K562 (cell line): ENCODE measurements around the gene BEST1. TPM values are rescaled to one million over a fixed set of nuclear protein-coding genes. Genes with fewer than 3 reads are reported as not detected.

Experiments
- ATAC-seq: fragments of 200-7000 bp; cut with Tn5 transposase; 3 replicates; pipeline ENCODE4 v1.9.1; 2020; ENCODE audit warnings: moderate library complexity
- BruUV-seq: library from RNA; stranded (reverse); fragments of 400-500 nt; replicated peaks from 2 replicates; lab custom pipeline; 2021; lab: Mats Ljungman, UMichigan
- CTCF ChIA-PET: fragments of 300-600 bp; formaldehyde crosslinking; extraction: SDS; loops from one replicate; lab custom pipeline; 2021; ENCODE audit warnings: low intra/inter-chr PET ratio; lab: Yijun Ruan, JAX
- POLR2A ChIA-PET: fragments of 300-600, 350-650 bp; sonication (Branson Sonifier 250); formaldehyde crosslinking; extraction: SDS; loops from one replicate; lab custom pipeline; 2021; ENCODE audit warnings: antibody characterized with exemption, inconsistent platforms; lab: Yijun Ruan, JAX
- DNase-seq, 4 experiments: peaks; one replicate each; pipeline versions ENCODE4 v3.0.0 to v3.0.0-alpha.2; 2011 to 2018; ENCODE audit warnings: low spot score in 3 of 4, mixed read lengths in 3 of 4; ENCODE audit errors: extremely low read depth in 1 of 4
- FAIRE-seq: peaks from 2 replicates; lab custom pipeline; 2011; peaks lifted over from hg19 to GRCh38; lab: Jason Lieb, UNC
- H2AFZ ChIP-seq: 2 replicates; pipeline ENCODE4 v1.6.0; 2011; ENCODE audit warnings: low read depth, low read length, control low read depth, inconsistent platforms
- H3K27ac ChIP-seq: fragments of 200-600 bp; 3 replicates; pipeline ENCODE4 v1.8.0; 2011; ENCODE audit warnings: low read depth, mild to moderate bottlenecking, control low read depth, inconsistent platforms, low read length, moderate library complexity, mixed read lengths; ENCODE audit errors: extremely low read depth
- H3K27me3 ChIP-seq, 2 experiments: fragments of 300-600 bp in 1 of 2; 2 replicates in 1 of 2; 3 replicates in 1 of 2; pipeline versions ENCODE4 v1.6.0 to v1.8.0; 2011; ENCODE audit warnings: inconsistent platforms in 2 of 2, low read length in 2 of 2, mild to moderate bottlenecking in 1 of 2, mixed read lengths in 1 of 2, moderate library complexity in 1 of 2; ENCODE audit not compliant: control insufficient read depth in 2 of 2, insufficient read depth in 2 of 2
- H3K36me3 ChIP-seq: fragments of 300-600 bp; 3 replicates; pipeline ENCODE4 v1.8.0; 2011; ENCODE audit warnings: mild to moderate bottlenecking, low read length, inconsistent platforms; ENCODE audit not compliant: control insufficient read depth, insufficient read depth
- H3K4me1 ChIP-seq, 2 experiments: fragments of 200-600 bp in 1 of 2; replicated peaks in 1 of 2; 2 replicates in 1 of 2; 3 replicates in 1 of 2; pipeline versions ENCODE4 v1.5.1 to v1.8.0; 2011; ENCODE audit warnings: inconsistent platforms in 2 of 2, low read length in 2 of 2, mild to moderate bottlenecking in 1 of 2, mixed read lengths in 1 of 2, moderate library complexity in 1 of 2; ENCODE audit not compliant: control insufficient read depth in 2 of 2, insufficient read depth in 2 of 2
- H3K4me2 ChIP-seq: 2 replicates; pipeline ENCODE4 v1.6.1; 2011; ENCODE audit warnings: low read length, control low read depth, inconsistent platforms, mixed read lengths; ENCODE audit not compliant: insufficient read depth
- H3K4me3 ChIP-seq: fragments of 200-600 bp; sonication (generic), shearing (Covaris generic); 2 replicates; pipeline ENCODE4 v1.5.1; 2016; ENCODE audit warnings: control low read depth, inconsistent platforms
- H3K79me2 ChIP-seq: fragments of 200-600 bp; 3 replicates; pipeline ENCODE4 v1.8.0; 2011; ENCODE audit warnings: low read length, inconsistent platforms; ENCODE audit not compliant: control insufficient read depth, insufficient read depth
- H3K9ac ChIP-seq, 2 experiments: 2 replicates each; pipeline versions ENCODE4 v1.6.0 to v1.6.1; 2011; ENCODE audit warnings: low read depth in 2 of 2, low read length in 2 of 2, control low read depth in 1 of 2, inconsistent platforms in 1 of 2, mild to moderate bottlenecking in 1 of 2, mixed read lengths in 1 of 2; ENCODE audit not compliant: insufficient read depth in 1 of 2
- H3K9me1 ChIP-seq: one replicate; pipeline ENCODE4 v1.6.0; 2011; ENCODE audit warnings: inconsistent platforms, mild to moderate bottlenecking, low read length, moderate library complexity; ENCODE audit not compliant: control insufficient read depth, insufficient read depth
- H3K9me3 ChIP-seq: replicated peaks from 2 replicates; pipeline ENCODE4 v1.5.1; 2011; ENCODE audit warnings: low read depth, low read length, inconsistent platforms; ENCODE audit not compliant: control insufficient read depth, insufficient read depth
- H4K20me1 ChIP-seq: replicated peaks from 2 replicates; pipeline ENCODE4 v1.6.1; 2011; ENCODE audit warnings: low read length, inconsistent platforms, mixed read lengths; ENCODE audit not compliant: control insufficient read depth, insufficient read depth
- NKRF ChIP-seq: fragments of 450-650 bp; IDR thresholded peaks from 2 replicates; pipeline ENCODE4 v1.6.1; 2016; ENCODE audit warnings: borderline replicate concordance
- PRDM10 ChIP-seq: fragments of 450-650 bp; IDR thresholded peaks from 2 replicates; pipeline ENCODE4 v1.6.1; 2018; ENCODE audit not compliant: partially characterized antibody
- SAP30 ChIP-seq: fragments of 200-600 bp; sonication (generic); IDR thresholded peaks from 2 replicates; pipeline ENCODE4 v1.6.1; 2012; ENCODE audit warnings: borderline replicate concordance, low read depth, mild to moderate bottlenecking, moderate library complexity, low read length, control low read depth, inconsistent platforms; ENCODE audit not compliant: insufficient read depth, poor library complexity, severe bottlenecking
- WGBS: fragments of 100-300 bp; shearing (Covaris generic); methylation state at CpG from one replicate; pipeline ENCODE4 v1.1.6; 2016; ENCODE audit warnings: low coverage, mixed read lengths; ENCODE audit not compliant: insufficient coverage; ENCODE audit errors: missing lambda C conversion rate; 5-methylcytosine and 5-hydroxymethylcytosine counted together
- in situ Hi-C: fragments of 300-500 bp; cut with MboI; formaldehyde crosslinking; loops from 4 replicates; pipeline ENCODE4 v1.15.0; 2018; ENCODE audit warnings: inconsistent platforms, mixed read lengths
- intact Hi-C: fragments of 100-400 bp; cut with micrococcal nuclease; formaldehyde crosslinking; loops from 2 replicates; pipeline ENCODE4 v1.14.2; 2022
- polyA plus RNA-seq, 8 experiments: library from polyadenylated mRNA; depleted of rRNA in 4 of 8; stranded (reverse) in 5 of 8; unstranded in 3 of 8; fragments of >200 nt; fragmentation: Nextera tagmentation in 2 of 8; fragmentation: Illumina TruSeq in 1 of 8; extraction: Ambion mirVana in 2 of 8; extraction: Trizol in 1 of 8; gene quantifications; 2 replicates each; pipeline versions ENCODE4 v1.2.1 to v1.2.3, GENCODE V29; 2011 to 2014; ENCODE audit warnings: inconsistent platforms in 1 of 8, missing spikeins in 1 of 8
- total RNA-seq, 7 experiments: library from RNA; depleted of rRNA in 6 of 7; stranded (reverse); fragments of >200 nt in 6 of 7; fragmentation: Illumina TruSeq in 2 of 7; extraction: Trizol in 2 of 7; gene quantifications; 2 replicates each; pipeline versions ENCODE4 v1.2.1 to v1.2.3, GENCODE V29; 2011 to 2021; ENCODE audit warnings: low replicate concordance in 1 of 7

The BEST1 gene
- total and polyA plus RNA-seq, 9 of the 15 experiments (the other 6 are each of a cell fraction or from before 2014, with no cell fraction given), result 0.07 to 1.3 (median 0.40) TPM

GRCh38 chr11:61926235-61926634 lies 23.9 kb upstream of the BEST1 start (continued):
- TF ChIP-seq NKRF, result no peak

GRCh38 chr11:61927501-61927900 lies 22.6 kb upstream of the BEST1 start:
- no peak overlapping the region; the same call in 1 of the 2 replicates for H2AFZ ChIP-seq

More at GRCh38 chr11:61927501-61927900, 22.6 kb upstream of the BEST1 start:
- ChIA-PET CTCF (no interaction called here), POLR2A (interaction anchor here (0.8 kb wide), 1 partner anchor 135 kb away, joined by 3 read pairs; the partner anchor contains the start of genes FEN1 and TMEM258)
- no TSS peak for BruUV-seq
- peaks cover 12 to 19% of the 10 kb centered on the region in 2 experiments for H3K4me1 ChIP-seq
- no peaks in the 10 kb centered on the region for H4K20me1 ChIP-seq
- H3K27ac ChIP-seq, result no peak overlapping the region
- 90% methylated on average over 1 of the region's 1 CpG for WGBS
- intact Hi-C loops (no loop called here), in situ Hi-C loops (no loop called here)
- DNase-seq (no peak), FAIRE-seq (no peak), ATAC-seq (no peak)
- no peaks in the 10 kb centered on the region for H3K36me3 ChIP-seq
- TF ChIP-seq SAP30 (no peak), PRDM10 (peak; percentile 77)
- H3K4me2 ChIP-seq, result no peak overlapping the region
- no peaks in the 10 kb centered on the region for H3K79me2 ChIP-seq
- H3K4me3 ChIP-seq, result no peak overlapping the region
- H3K27me3 ChIP-seq, result no peaks in the 10 kb centered on the region
- H3K9me3 ChIP-seq, result no peaks in the 10 kb centered on the region
- no peaks in the 10 kb centered on the region for H3K9me1 ChIP-seq
- H3K9ac ChIP-seq, result no peak overlapping the region
